HepG2 (cell line): Measurements from ENCODE around the gene TAS2R19. TPM values are rescaled to one million over a fixed set of nuclear protein-coding genes. Genes with fewer than 3 reads are reported as not detected.
"Not testable (repeated sequence)": the region's sequence is repeated elsewhere in the genome, so short reads cannot be mapped to it uniquely, and the experiment has no call there.

Experiments used
- ATAC-seq: fragments of 200-7000 bp; cut with Tn5 transposase; 3 replicates; pipeline ENCODE4 v1.9.1; 2020; ENCODE audit warnings: mild to moderate bottlenecking, moderate library complexity
- BruUV-seq: library from RNA; stranded (reverse); fragments of 400-500 nt; replicated peaks from 2 replicates; lab custom pipeline; 2021; lab: Mats Ljungman, UMichigan
- CTCF ChIA-PET: fragments of 300-600 bp; formaldehyde crosslinking; extraction: SDS; loops from one replicate; lab custom pipeline; 2021; ENCODE audit warnings: low total read pairs, inconsistent platforms, low intra/inter-chr PET ratio; lab: Yijun Ruan, JAX
- POLR2A ChIA-PET: fragments of 350-600 bp; sonication (Branson Sonifier 250); formaldehyde crosslinking; loops from one replicate; lab custom pipeline; 2020; ENCODE audit warnings: antibody characterized with exemption, inconsistent platforms; lab: Yijun Ruan, JAX
- DNase-seq: peaks from one replicate; pipeline ENCODE4 v3.0.0-alpha.2; 2015; ENCODE audit warnings: low spot score
- FAIRE-seq: peaks from 3 replicates; lab custom pipeline; 2011; peaks lifted over from hg19 to GRCh38; lab: Jason Lieb, UNC
- H2AFZ ChIP-seq: one replicate; pipeline ENCODE4 v1.6.1; 2011; ENCODE audit warnings: low read length, inconsistent platforms
- H3K27ac ChIP-seq: fragments of 300-600 bp; 3 replicates; pipeline ENCODE4 v1.8.0; 2011; ENCODE audit warnings: mixed run types, mild to moderate bottlenecking, mixed read lengths, low read length, inconsistent platforms; ENCODE audit not compliant: insufficient read depth; ENCODE audit errors: extremely low read length
- H3K27me3 ChIP-seq, 2 experiments: fragments of 200-600 bp in 1 of 2; 2 replicates in 1 of 2; 3 replicates in 1 of 2; pipeline versions ENCODE4 v1.6.0 to v1.8.0; 2011; ENCODE audit warnings: low read length in 2 of 2, mild to moderate bottlenecking in 2 of 2, moderate library complexity in 2 of 2, inconsistent platforms in 1 of 2; ENCODE audit not compliant: insufficient read depth in 2 of 2, control insufficient read depth in 1 of 2
- H3K36me3 ChIP-seq, 2 experiments: fragments of 200-600 bp in 1 of 2; replicated peaks in 1 of 2; 2 replicates in 1 of 2; 3 replicates in 1 of 2; pipeline versions ENCODE4 v1.5.1 to v1.8.0; 2011; ENCODE audit warnings: low read length in 2 of 2, inconsistent platforms in 1 of 2; ENCODE audit not compliant: insufficient read depth in 2 of 2, control insufficient read depth in 1 of 2
- H3K4me1 ChIP-seq: 2 replicates; pipeline ENCODE4 v1.5.1; 2012; ENCODE audit warnings: low read length, inconsistent platforms; ENCODE audit not compliant: insufficient read depth
- H3K4me2 ChIP-seq: 2 replicates; pipeline ENCODE4 v1.6.0; 2011; ENCODE audit warnings: low read depth, low read length, inconsistent platforms
- H3K4me3 ChIP-seq, 3 experiments: fragments of 200-600 bp in 1 of 3; sonication (generic), shearing (Covaris generic) in 1 of 3; replicated peaks in 1 of 3; 2 replicates each; pipeline ENCODE4 v1.5.1; 2011 to 2016; ENCODE audit warnings: low read length in 3 of 3, inconsistent platforms in 2 of 3, low read depth in 2 of 3, mild to moderate bottlenecking in 2 of 3, control low read depth in 1 of 3, mixed read lengths in 1 of 3; ENCODE audit not compliant: insufficient read depth in 1 of 3
- H3K79me2 ChIP-seq: one replicate; pipeline ENCODE4 v1.6.1; 2011; ENCODE audit warnings: low read length, inconsistent platforms; ENCODE audit not compliant: insufficient read depth
- H3K9ac ChIP-seq: 2 replicates; pipeline ENCODE4 v1.6.0; 2011; ENCODE audit warnings: mild to moderate bottlenecking, low read depth, low read length, inconsistent platforms; ENCODE audit not compliant: insufficient read depth
- H3K9me3 ChIP-seq: 2 replicates; pipeline ENCODE4 v1.5.1; 2012; ENCODE audit warnings: mild to moderate bottlenecking, low read length
- H4K20me1 ChIP-seq: 2 replicates; pipeline ENCODE4 v1.6.0; 2011; ENCODE audit warnings: inconsistent platforms, mild to moderate bottlenecking, low read length, moderate library complexity; ENCODE audit not compliant: insufficient read depth
- AGO1 ChIP-seq: fragments of 200-400 bp; formaldehyde crosslinking; IDR thresholded peaks from 2 replicates; pipeline ENCODE4 v1.6.1; 2017; ENCODE audit warnings: mild to moderate bottlenecking, low read depth, low read length, moderate library complexity; ENCODE audit not compliant: poor library complexity, severe bottlenecking
- CC2D1A ChIP-seq: sonication (generic); formaldehyde crosslinking; IDR thresholded peaks from 2 replicates; pipeline ENCODE4 v1.8.1; 2023; ENCODE audit warnings: mild to moderate bottlenecking, missing genetic modification reagents
- E2F1 ChIP-seq: sonication (generic); formaldehyde crosslinking; IDR thresholded peaks from 2 replicates; pipeline ENCODE4 v1.5.0; 2020; ENCODE audit warnings: missing genetic modification reagents
- EEA1 ChIP-seq: sonication (generic); formaldehyde crosslinking; IDR thresholded peaks from 2 replicates; pipeline ENCODE4 v1.5.1; 2020; ENCODE audit warnings: mild to moderate bottlenecking, missing genetic modification reagents, borderline replicate concordance
- KLF9 ChIP-seq: IDR thresholded peaks from 2 replicates; pipeline ENCODE4 v1.6.1; 2016; ENCODE audit warnings: low read depth
- NFYC ChIP-seq: IDR thresholded peaks from 2 replicates; pipeline ENCODE4 v1.6.1; 2016; ENCODE audit warnings: missing genetic modification reagents, missing compliant biosample characterization
- ZNF550 ChIP-seq: sonication (generic); formaldehyde crosslinking; IDR thresholded peaks from 2 replicates; pipeline ENCODE4 v1.4.0; 2020; ENCODE audit warnings: mild to moderate bottlenecking, missing genetic modification reagents, borderline replicate concordance
- ZNF570 ChIP-seq: sonication (generic); formaldehyde crosslinking; IDR thresholded peaks from 2 replicates; pipeline ENCODE4 v1.4.0; 2020; ENCODE audit warnings: mild to moderate bottlenecking, missing genetic modification reagents, borderline replicate concordance
- ZNF883 ChIP-seq: sonication (generic); formaldehyde crosslinking; IDR thresholded peaks from 2 replicates; pipeline ENCODE4 v1.5.1; 2020; ENCODE audit warnings: mild to moderate bottlenecking, missing genetic modification reagents; ENCODE audit errors: not compliant biosample characterization
- WGBS: methylation state at CpG from one replicate; pipeline ENCODE4 v1.1.6; 2017; ENCODE audit warnings: low lambda C conversion rate; 5-methylcytosine and 5-hydroxymethylcytosine counted together
- in situ Hi-C: cut with HindIII; loops from 2 replicates; pipeline ENCODE4 v1.10.0; 2017; ENCODE audit warnings: low pct_unique_long_range_greater_than_20kb; ENCODE audit not compliant: extremely low pct_ligation_motif_present
- intact Hi-C: fragments of 100-400 bp; cut with micrococcal nuclease; formaldehyde crosslinking; loops from one replicate; pipeline ENCODE4 v1.10.0; 2022; ENCODE audit not compliant: unreplicated experiment
- polyA plus RNA-seq, 8 experiments: library from polyadenylated mRNA; depleted of rRNA in 3 of 8; stranded (reverse) in 7 of 8; unstranded in 1 of 8; fragments of >200 nt; fragmentation: Illumina TruSeq in 4 of 8; extraction: Trizol in 4 of 8; gene quantifications; 2 replicates each; pipeline versions ENCODE4 v1.2.1 to v1.2.3, GENCODE V29; 2011 to 2016; ENCODE audit warnings: low read depth in 4 of 8, missing spikeins in 1 of 8, mixed read lengths in 1 of 8; ENCODE audit not compliant: insufficient read depth in 1 of 8
- total RNA-seq, 5 experiments: library from RNA; depleted of rRNA; stranded (reverse); fragments of >200 nt; fragmentation: Illumina TruSeq; extraction: Trizol; gene quantifications; 2 replicates each; pipeline ENCODE4 v1.2.3, GENCODE V29; 2016; ENCODE audit warnings: low read depth in 1 of 5
- TF ChIP-seq, protein P1 (sequence below): sonication (generic); formaldehyde crosslinking; IDR thresholded peaks from 2 replicates; pipeline ENCODE4 v1.8.0; 2022; ENCODE audit warnings: missing genetic modification reagents, mild to moderate bottlenecking, moderate library complexity, borderline replicate concordance

The TAS2R19 gene
- total and polyA plus RNA-seq, 2 of the 13 experiments (the other 11 are each of a cell fraction or from before 2014, with no cell fraction given), result 0.62 to 5.3 TPM

DNA sequence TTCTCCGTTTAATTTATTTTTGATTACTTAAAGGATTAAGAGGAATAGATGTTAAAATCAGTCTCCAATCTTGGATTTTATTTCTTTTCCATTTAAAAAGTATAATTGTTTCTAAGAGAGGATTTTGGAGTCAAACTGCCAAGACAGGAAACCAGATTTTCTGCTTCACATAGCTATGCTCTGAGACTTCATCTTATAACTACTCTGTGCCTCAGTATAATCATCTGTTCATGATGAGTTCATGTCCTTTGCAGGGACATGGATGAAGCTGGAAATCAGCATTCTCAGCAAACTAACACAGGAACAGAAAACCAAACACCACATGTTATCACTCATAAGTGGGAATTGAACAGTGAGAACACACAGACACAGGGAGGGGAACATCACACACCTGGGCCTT lies 17.7 kb upstream of the TAS2R19 start (continued):
- no peak for TF ChIP-seq KLF9 (CRISPR knock-in tag)
- TF ChIP-seq, protein P1, sequence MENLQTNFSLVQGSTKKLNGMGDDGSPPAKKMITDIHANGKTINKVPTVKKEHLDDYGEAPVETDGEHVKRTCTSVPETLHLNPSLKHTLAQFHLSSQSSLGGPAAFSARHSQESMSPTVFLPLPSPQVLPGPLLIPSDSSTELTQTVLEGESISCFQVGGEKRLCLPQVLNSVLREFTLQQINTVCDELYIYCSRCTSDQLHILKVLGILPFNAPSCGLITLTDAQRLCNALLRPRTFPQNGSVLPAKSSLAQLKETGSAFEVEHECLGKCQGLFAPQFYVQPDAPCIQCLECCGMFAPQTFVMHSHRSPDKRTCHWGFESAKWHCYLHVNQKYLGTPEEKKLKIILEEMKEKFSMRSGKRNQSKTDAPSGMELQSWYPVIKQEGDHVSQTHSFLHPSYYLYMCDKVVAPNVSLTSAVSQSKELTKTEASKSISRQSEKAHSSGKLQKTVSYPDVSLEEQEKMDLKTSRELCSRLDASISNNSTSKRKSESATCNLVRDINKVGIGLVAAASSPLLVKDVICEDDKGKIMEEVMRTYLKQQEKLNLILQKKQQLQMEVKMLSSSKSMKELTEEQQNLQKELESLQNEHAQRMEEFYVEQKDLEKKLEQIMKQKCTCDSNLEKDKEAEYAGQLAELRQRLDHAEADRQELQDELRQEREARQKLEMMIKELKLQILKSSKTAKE (CRISPR knock-in tag), result no peak
- no peak for TF ChIP-seq ZNF883 (CRISPR knock-in tag)
- TF ChIP-seq ZNF550 (CRISPR knock-in tag), result no peak
- no peak for TF ChIP-seq AGO1
- TF ChIP-seq E2F1 (CRISPR knock-in tag), result no peak
- no peak for TF ChIP-seq EEA1 (CRISPR knock-in tag)
- TF ChIP-seq NFYC (CRISPR knock-in tag), result no peak

DNA sequence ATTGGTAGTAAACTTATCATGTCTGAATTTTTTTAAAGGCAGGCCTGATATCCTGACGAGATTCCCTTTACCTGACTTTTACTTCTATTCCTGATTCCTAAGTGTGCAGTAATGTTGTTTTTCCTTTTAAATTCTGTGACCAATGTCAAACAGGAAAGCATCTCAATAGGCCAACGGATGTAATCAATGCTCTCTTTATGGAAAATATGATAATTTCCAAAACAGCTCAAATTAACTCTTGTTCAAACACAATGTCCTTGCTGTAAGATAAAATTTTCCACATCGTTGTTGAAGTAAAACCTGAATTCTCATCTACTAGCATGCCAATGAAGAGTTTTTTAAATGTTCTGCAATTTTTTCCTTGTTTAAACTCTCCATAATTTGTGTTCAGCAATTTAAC lies 16.8 kb upstream of the TAS2R19 start:
- H3K36me3 ChIP-seq, result no peaks in the 10 kb centered on the region; a peak in 2 of 5 replicates
- no peak overlapping the region for H3K9ac ChIP-seq
- no peak for DNase-seq
- no peak overlapping the region for H2AFZ ChIP-seq
- 73% methylated on average over 3 of the region's 3 CpGs for WGBS
- H3K4me3 ChIP-seq, result no peak overlapping the region
- no peak overlapping the region for H3K4me2 ChIP-seq
- POLR2A ChIA-PET, result no interaction called here
- BruUV-seq, result no TSS peak
- H3K27ac ChIP-seq, result no peak overlapping the region
- intact Hi-C loops (loop anchor here (1.0 kb wide), 1 partner anchor 27 kb away; no protein-coding TSS in a partner anchor), in situ Hi-C loops (loop anchor here (10.0 kb wide), 1 partner anchor 56 kb away; the partner anchor contains the start of gene TAS2R43)
- no peaks in the 10 kb centered on the region for H3K27me3 ChIP-seq
- peaks cover 7% of the 10 kb centered on the region; the same call in 1 of the 2 replicates for H4K20me1 ChIP-seq
- TF ChIP-seq ZNF570 (CRISPR knock-in tag) (no peak), CC2D1A (CRISPR knock-in tag) (no peak)
- H3K4me1 ChIP-seq, result no peaks in the 10 kb centered on the region; the same call in 1 of the 2 replicates
- FAIRE-seq, result no peak
- ATAC-seq, result no peak
- peaks cover 3% of the 10 kb centered on the region for H3K79me2 ChIP-seq
- CTCF ChIA-PET, result no interaction called here
- H3K9me3 ChIP-seq, result no peaks in the 10 kb centered on the region

DNA sequence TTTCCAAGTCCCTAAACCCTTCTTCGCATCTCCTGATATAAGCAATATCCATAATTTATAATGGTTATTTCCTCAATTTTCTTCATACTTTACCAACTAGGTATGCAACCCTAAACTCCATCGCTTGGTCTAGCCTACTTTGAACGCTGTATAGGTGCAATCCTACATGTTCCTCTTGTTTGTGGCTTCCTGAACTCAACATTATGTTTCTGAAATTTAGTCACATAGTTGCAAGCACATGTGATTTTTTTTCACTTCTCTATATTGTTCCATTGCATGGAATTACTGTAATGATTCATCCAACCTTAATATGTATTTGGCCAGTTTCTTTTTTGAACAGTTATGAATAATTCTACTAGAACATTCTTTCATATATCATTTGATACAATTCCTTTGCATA lies 11.5 kb upstream of the TAS2R19 start:
- H2AFZ ChIP-seq, H3K79me2 ChIP-seq, intact Hi-C loops, DNase-seq, H3K27ac ChIP-seq, H4K20me1 ChIP-seq, H3K9ac ChIP-seq, H3K9me3 ChIP-seq, FAIRE-seq, POLR2A ChIA-PET, ATAC-seq, H3K36me3 ChIP-seq, H3K4me3 ChIP-seq, BruUV-seq, H3K4me1 ChIP-seq, H3K27me3 ChIP-seq, H3K4me2 ChIP-seq, CTCF ChIA-PET: not testable (repeated sequence)
- 100% methylated on average over 1 of the region's 3 CpGs for WGBS
- in situ Hi-C loops, result loop anchor here (10.0 kb wide), 1 partner anchor 61 kb away; the partner anchor contains the start of gene TAS2R43
